ENCODE data around the gene MARK2. TPM values are rescaled to one million over a fixed set of nuclear protein-coding genes. Genes with fewer than 3 reads are reported as not detected.

MARK2 gene
- total RNA-seq, 2 experiments from 2014 or later: 18.4 to 21.0 TPM

GRCh38 chr11:63920939-63921417 lies 82.1 kb downstream of the MARK2 start:
- H3K9me3 ChIP-seq (ENCODE audit: control insufficient read depth in 1 of 2, insufficient read depth in 1 of 2, low read length in 2 of 2): no peaks in the 10 kb centered on the region
- H3K27me3 ChIP-seq (ENCODE audit: control insufficient read depth in 1 of 2, insufficient read depth in 2 of 2, low read length in 2 of 2): no peaks in the 10 kb centered on the region
- H3K27ac Mint-ChIP-seq: no peak overlapping the region
- no peak overlapping the region for H3K27ac ChIP-seq (ENCODE audit: low read depth in 1 of 2, low read length in 2 of 2)
- peak; percentile 46 for TF ChIP-seq CTCF (IDR thresholded peaks at IDR 0.05)
- ATAC-seq (ENCODE audit: poor library complexity) (no peak), DNase-seq (peak in 7 of 14 experiments; percentile 26 to 63 (median 32))
- POLR2A ChIA-PET: interaction anchor here (0.8 to 1.8 kb wide), 4 partner anchors 25 to 88 kb away, joined by 3 to 7 read pairs (median 4); partner anchors contain the start of gene MARK2
- no peaks in the 10 kb centered on the region for H3K27me3 Mint-ChIP-seq
- H3K4me1 ChIP-seq (ENCODE audit: insufficient read depth, low read length): peaks cover 30% of the 10 kb centered on the region
- intact Hi-C loops (cut with DNase I, micrococcal nuclease): loop anchor here in 1 of 2 experiments (1.0 kb wide), 1 partner anchor 84 kb away; no protein-coding TSS in a partner anchor
- peaks cover 16% of the 10 kb centered on the region for H3K4me1 Mint-ChIP-seq (ENCODE audit: low read depth)
- H3K36me3 Mint-ChIP-seq (ENCODE audit: low read depth): no peaks in the 10 kb centered on the region
- CTCF ChIA-PET: interaction anchor here (0.6 to 2.4 kb wide), 3 partner anchors 16 to 237 kb away, joined by 3 to 7 read pairs (median 6); partner anchors contain the start of gene MARK2
- no peak overlapping the region for H3K4me3 Mint-ChIP-seq
- no peaks in the 10 kb centered on the region for H3K9me3 Mint-ChIP-seq
- H3K4me3 ChIP-seq (ENCODE audit: low read length): no peak overlapping the region
- H3K36me3 ChIP-seq (ENCODE audit: insufficient read depth, low read length): no peaks in the 10 kb centered on the region

DNA sequence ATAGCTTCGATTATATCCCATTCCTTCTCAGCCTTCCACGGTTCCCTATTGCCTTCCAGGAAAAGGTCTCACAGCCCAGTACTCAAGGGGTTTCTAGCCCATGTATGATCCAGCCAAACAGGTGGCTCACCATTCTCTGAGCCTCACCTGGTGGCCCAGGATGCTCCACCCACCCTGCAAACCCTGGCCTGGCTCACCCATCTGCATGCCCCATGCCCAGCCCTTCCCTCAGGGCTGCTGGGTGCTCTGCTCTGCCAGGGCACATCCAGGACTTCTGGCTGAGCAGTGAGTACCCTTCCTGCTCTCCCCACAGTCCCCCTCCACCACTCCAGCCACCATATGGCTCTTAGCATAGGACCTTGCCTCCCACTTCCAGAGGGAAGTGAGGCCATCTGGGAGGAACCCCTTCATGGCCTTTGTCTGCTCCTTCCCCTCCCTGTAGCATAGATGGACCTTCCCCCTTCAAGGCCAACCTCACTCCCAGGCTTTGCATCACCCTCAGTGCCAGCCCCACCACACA lies 83.8 kb downstream of the MARK2 start:
- ChIA-PET POLR2A (no interaction called here), CTCF (interaction anchor here (1.5 kb wide), 1 partner anchor 23 kb away, joined by 3 read pairs; no protein-coding TSS in a partner anchor)
- no peaks in the 10 kb centered on the region for H3K36me3 ChIP-seq (ENCODE audit: insufficient read depth, low read length)
- intact Hi-C loops (cut with DNase I, micrococcal nuclease): no loop called here
- H3K4me1 ChIP-seq (ENCODE audit: insufficient read depth, low read length): peaks cover 17% of the 10 kb centered on the region
- Mint-ChIP-seq H3K27me3 (no peaks in the 10 kb centered on the region), H3K36me3 (ENCODE audit: low read depth) (no peaks in the 10 kb centered on the region), H3K4me1 (ENCODE audit: low read depth) (peaks cover 8% of the 10 kb centered on the region), H3K9me3 (no peaks in the 10 kb centered on the region), H3K27ac (no peak overlapping the region), H3K4me3 (no peak overlapping the region)
- no peak overlapping the region for H3K27ac ChIP-seq (ENCODE audit: low read depth in 1 of 2, low read length in 2 of 2)
- no peaks in the 10 kb centered on the region for H3K9me3 ChIP-seq (ENCODE audit: control insufficient read depth in 1 of 2, insufficient read depth in 1 of 2, low read length in 2 of 2)
- DNase-seq (no peak), ATAC-seq (ENCODE audit: poor library complexity) (no peak)
- H3K27me3 ChIP-seq (ENCODE audit: control insufficient read depth in 1 of 2, insufficient read depth in 2 of 2, low read length in 2 of 2): no peaks in the 10 kb centered on the region
- no peak overlapping the region for H3K4me3 ChIP-seq (ENCODE audit: low read length)
- TF ChIP-seq CTCF (IDR thresholded peaks at IDR 0.05): no peak

- H3K4me3 Mint-ChIP-seq: no peak overlapping the region
- CTCF ChIA-PET: interaction anchor here (1.5 kb wide), 1 partner anchor 22 kb away, joined by 3 read pairs; no protein-coding TSS in a partner anchor
- H3K4me1 Mint-ChIP-seq (ENCODE audit: low read depth): peaks cover 7% of the 10 kb centered on the region
- ATAC-seq (ENCODE audit: poor library complexity): no peak
- no peak for DNase-seq
- Histone ChIP-seq H3K27ac (ENCODE audit: low read depth in 1 of 2, low read length in 2 of 2) (no peak overlapping the region), H3K27me3 (ENCODE audit: control insufficient read depth in 1 of 2, insufficient read depth in 2 of 2, low read length in 2 of 2) (no peaks in the 10 kb centered on the region), H3K9me3 (ENCODE audit: control insufficient read depth in 1 of 2, insufficient read depth in 1 of 2, low read length in 2 of 2) (no peaks in the 10 kb centered on the region), H3K4me1 (ENCODE audit: insufficient read depth, low read length) (peaks cover 11% of the 10 kb centered on the region), H3K4me3 (ENCODE audit: low read length) (no peak overlapping the region), H3K36me3 (ENCODE audit: insufficient read depth, low read length) (no peaks in the 10 kb centered on the region)
- POLR2A ChIA-PET: no interaction called here
- H3K27ac Mint-ChIP-seq: no peak overlapping the region
- no peak for TF ChIP-seq CTCF (IDR thresholded peaks at IDR 0.05)
- H3K27me3 Mint-ChIP-seq: no peaks in the 10 kb centered on the region
- intact Hi-C loops (cut with DNase I, micrococcal nuclease): no loop called here
- H3K36me3 Mint-ChIP-seq (ENCODE audit: low read depth): no peaks in the 10 kb centered on the region
- H3K9me3 Mint-ChIP-seq: no peaks in the 10 kb centered on the region
Measured at GRCh38 chr11:63923319-63923718, 84.4 kb downstream of the MARK2 start.

Measured in CD4-positive, alpha-beta T cell (primary cell).